HepG2 (cell line): ENCODE data around the gene OR4B1. TPM values are rescaled to one million over a fixed set of nuclear protein-coding genes. Genes with fewer than 3 reads are reported as not detected.

Source experiments
- ATAC-seq: fragments of 200-7000 bp; cut with Tn5 transposase; 3 replicates; pipeline ENCODE4 v1.9.1; 2020; ENCODE audit warnings: mild to moderate bottlenecking, moderate library complexity
- BruUV-seq: library from RNA; stranded (reverse); fragments of 400-500 nt; replicated peaks from 2 replicates; lab custom pipeline; 2021; lab: Mats Ljungman, UMichigan
- CTCF ChIA-PET: fragments of 300-600 bp; formaldehyde crosslinking; extraction: SDS; loops from one replicate; lab custom pipeline; 2021; ENCODE audit warnings: low total read pairs, inconsistent platforms, low intra/inter-chr PET ratio; lab: Yijun Ruan, JAX
- POLR2A ChIA-PET: fragments of 350-600 bp; sonication (Branson Sonifier 250); formaldehyde crosslinking; loops from one replicate; lab custom pipeline; 2020; ENCODE audit warnings: antibody characterized with exemption, inconsistent platforms; lab: Yijun Ruan, JAX
- DNase-seq: peaks from one replicate; pipeline ENCODE4 v3.0.0-alpha.2; 2015; ENCODE audit warnings: low spot score
- FAIRE-seq: peaks from 3 replicates; lab custom pipeline; 2011; peaks lifted over from hg19 to GRCh38; lab: Jason Lieb, UNC
- H2AFZ ChIP-seq: one replicate; pipeline ENCODE4 v1.6.1; 2011; ENCODE audit warnings: low read length, inconsistent platforms
- H3K27ac ChIP-seq: fragments of 300-600 bp; 3 replicates; pipeline ENCODE4 v1.8.0; 2011; ENCODE audit warnings: mixed run types, mild to moderate bottlenecking, mixed read lengths, low read length, inconsistent platforms; ENCODE audit not compliant: insufficient read depth; ENCODE audit errors: extremely low read length
- H3K27me3 ChIP-seq, 2 experiments: fragments of 200-600 bp in 1 of 2; 2 replicates in 1 of 2; 3 replicates in 1 of 2; pipeline versions ENCODE4 v1.6.0 to v1.8.0; 2011; ENCODE audit warnings: low read length in 2 of 2, mild to moderate bottlenecking in 2 of 2, moderate library complexity in 2 of 2, inconsistent platforms in 1 of 2; ENCODE audit not compliant: insufficient read depth in 2 of 2, control insufficient read depth in 1 of 2
- H3K36me3 ChIP-seq, 2 experiments: fragments of 200-600 bp in 1 of 2; replicated peaks in 1 of 2; 2 replicates in 1 of 2; 3 replicates in 1 of 2; pipeline versions ENCODE4 v1.5.1 to v1.8.0; 2011; ENCODE audit warnings: low read length in 2 of 2, inconsistent platforms in 1 of 2; ENCODE audit not compliant: insufficient read depth in 2 of 2, control insufficient read depth in 1 of 2
- H3K4me1 ChIP-seq: 2 replicates; pipeline ENCODE4 v1.5.1; 2012; ENCODE audit warnings: low read length, inconsistent platforms; ENCODE audit not compliant: insufficient read depth
- H3K4me2 ChIP-seq: 2 replicates; pipeline ENCODE4 v1.6.0; 2011; ENCODE audit warnings: low read depth, low read length, inconsistent platforms
- H3K4me3 ChIP-seq, 3 experiments: fragments of 200-600 bp in 1 of 3; sonication (generic), shearing (Covaris generic) in 1 of 3; replicated peaks in 1 of 3; 2 replicates each; pipeline ENCODE4 v1.5.1; 2011 to 2016; ENCODE audit warnings: low read length in 3 of 3, inconsistent platforms in 2 of 3, low read depth in 2 of 3, mild to moderate bottlenecking in 2 of 3, control low read depth in 1 of 3, mixed read lengths in 1 of 3; ENCODE audit not compliant: insufficient read depth in 1 of 3
- H3K79me2 ChIP-seq: one replicate; pipeline ENCODE4 v1.6.1; 2011; ENCODE audit warnings: low read length, inconsistent platforms; ENCODE audit not compliant: insufficient read depth
- H3K9ac ChIP-seq: 2 replicates; pipeline ENCODE4 v1.6.0; 2011; ENCODE audit warnings: mild to moderate bottlenecking, low read depth, low read length, inconsistent platforms; ENCODE audit not compliant: insufficient read depth
- H3K9me3 ChIP-seq: 2 replicates; pipeline ENCODE4 v1.5.1; 2012; ENCODE audit warnings: mild to moderate bottlenecking, low read length
- H4K20me1 ChIP-seq: 2 replicates; pipeline ENCODE4 v1.6.0; 2011; ENCODE audit warnings: inconsistent platforms, mild to moderate bottlenecking, low read length, moderate library complexity; ENCODE audit not compliant: insufficient read depth
- HOXA7 ChIP-seq: sonication (generic); formaldehyde crosslinking; IDR thresholded peaks from 2 replicates; pipeline ENCODE4 v1.8.1; 2022; ENCODE audit warnings: mild to moderate bottlenecking, missing genetic modification reagents, moderate library complexity
- MAFF ChIP-seq: IDR thresholded peaks from 2 replicates; pipeline ENCODE4 v1.6.1; 2011; ENCODE audit warnings: low read depth, low read length, improper control_type of control experiment
- MAFK ChIP-seq, 2 experiments: IDR thresholded peaks in 1 of 2; conservative IDR thresholded peaks in 1 of 2; 2 replicates each; pipeline ENCODE4 v1.6.1; 2011; ENCODE audit warnings: improper control_type of control experiment in 2 of 2, low read length in 2 of 2
- THAP11 ChIP-seq: IDR thresholded peaks from 2 replicates; pipeline ENCODE4 v1.6.1; 2016; ENCODE audit warnings: missing biosample characterization, missing genetic modification reagents
- ZNF7 ChIP-seq: IDR thresholded peaks from 2 replicates; pipeline ENCODE4 v1.6.1; 2016; ENCODE audit warnings: missing biosample characterization, missing genetic modification reagents
- WGBS: methylation state at CpG from one replicate; pipeline ENCODE4 v1.1.6; 2017; ENCODE audit warnings: low lambda C conversion rate; 5-methylcytosine and 5-hydroxymethylcytosine counted together
- in situ Hi-C: cut with HindIII; loops from 2 replicates; pipeline ENCODE4 v1.10.0; 2017; ENCODE audit warnings: low pct_unique_long_range_greater_than_20kb; ENCODE audit not compliant: extremely low pct_ligation_motif_present
- intact Hi-C: fragments of 100-400 bp; cut with micrococcal nuclease; formaldehyde crosslinking; loops from one replicate; pipeline ENCODE4 v1.10.0; 2022; ENCODE audit not compliant: unreplicated experiment
- polyA plus RNA-seq, 8 experiments: library from polyadenylated mRNA; depleted of rRNA in 3 of 8; stranded (reverse) in 7 of 8; unstranded in 1 of 8; fragments of >200 nt; fragmentation: Illumina TruSeq in 4 of 8; extraction: Trizol in 4 of 8; gene quantifications; 2 replicates each; pipeline versions ENCODE4 v1.2.1 to v1.2.3, GENCODE V29; 2011 to 2016; ENCODE audit warnings: low read depth in 4 of 8, missing spikeins in 1 of 8, mixed read lengths in 1 of 8; ENCODE audit not compliant: insufficient read depth in 1 of 8
- total RNA-seq, 5 experiments: library from RNA; depleted of rRNA; stranded (reverse); fragments of >200 nt; fragmentation: Illumina TruSeq; extraction: Trizol; gene quantifications; 2 replicates each; pipeline ENCODE4 v1.2.3, GENCODE V29; 2016; ENCODE audit warnings: low read depth in 1 of 5
- TF ChIP-seq, protein P1 (sequence below): sonication (generic); formaldehyde crosslinking; IDR thresholded peaks from 2 replicates; pipeline ENCODE4 v1.4.0; 2020; ENCODE audit warnings: missing genetic modification reagents
- TF ChIP-seq, protein P2 (sequence below): sonication (generic); formaldehyde crosslinking; IDR thresholded peaks from 2 replicates; pipeline ENCODE4 v1.4.0; 2020; ENCODE audit warnings: mild to moderate bottlenecking, missing genetic modification reagents, borderline replicate concordance

OR4B1 gene
- total and polyA plus RNA-seq, 2 of the 13 experiments (the other 11 are each of a cell fraction or from before 2014, with no cell fraction given), result not detected

DNA sequence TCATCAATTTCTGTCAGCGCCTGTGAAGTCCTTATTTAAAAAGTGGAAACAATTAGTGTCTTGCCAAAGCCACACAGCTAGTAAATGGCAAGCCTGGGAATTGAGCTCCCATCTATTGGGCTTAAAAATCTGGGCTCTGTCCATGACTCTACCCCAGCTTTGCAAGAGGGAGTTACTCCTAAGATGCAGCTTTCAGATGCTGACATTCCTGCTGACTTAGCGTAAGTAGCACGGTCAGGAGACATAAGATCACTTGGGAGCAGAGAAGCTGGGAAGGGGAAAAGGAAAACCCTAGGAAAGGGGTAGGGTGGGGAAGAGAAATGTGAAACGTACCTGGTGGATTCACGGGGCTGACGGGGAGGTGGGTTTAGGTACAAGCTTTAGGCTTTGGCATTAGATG, 36.0 kb upstream of the OR4B1 start:
- Histone ChIP-seq H3K4me2 (no peak overlapping the region), H3K9me3 (no peaks in the 10 kb centered on the region), H3K27ac (no peak overlapping the region), H3K36me3 (no peaks in the 10 kb centered on the region), H2AFZ (no peak overlapping the region), H4K20me1 (no peaks in the 10 kb centered on the region), H3K9ac (no peak overlapping the region), H3K79me2 (no peaks in the 10 kb centered on the region), H3K4me3 (no peak overlapping the region), H3K27me3 (no peaks in the 10 kb centered on the region), H3K4me1 (no peaks in the 10 kb centered on the region)
- TF ChIP-seq MAFF (peak; percentile 41; the same call in 1 of the 2 replicates), THAP11 (no peak), MAFK (conservative IDR thresholded peaks at IDR 0.05 in 1 of 2, IDR thresholded peaks at IDR 0.05 in 1 of 2; ENCODE audit: low read length in 2 of 2) (peak; percentile 22 to 41; a peak in 1 of 4 replicates), ZNF7 (no peak), HOXA7 (CRISPR knock-in tag) (no peak)
- TF ChIP-seq, protein P1, sequence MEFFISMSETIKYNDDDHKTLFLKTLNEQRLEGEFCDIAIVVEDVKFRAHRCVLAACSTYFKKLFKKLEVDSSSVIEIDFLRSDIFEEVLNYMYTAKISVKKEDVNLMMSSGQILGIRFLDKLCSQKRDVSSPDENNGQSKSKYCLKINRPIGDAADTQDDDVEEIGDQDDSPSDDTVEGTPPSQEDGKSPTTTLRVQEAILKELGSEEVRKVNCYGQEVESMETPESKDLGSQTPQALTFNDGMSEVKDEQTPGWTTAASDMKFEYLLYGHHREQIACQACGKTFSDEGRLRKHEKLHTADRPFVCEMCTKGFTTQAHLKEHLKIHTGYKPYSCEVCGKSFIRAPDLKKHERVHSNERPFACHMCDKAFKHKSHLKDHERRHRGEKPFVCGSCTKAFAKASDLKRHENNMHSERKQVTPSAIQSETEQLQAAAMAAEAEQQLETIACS (CRISPR knock-in tag), result no peak
- TF ChIP-seq, protein P2, sequence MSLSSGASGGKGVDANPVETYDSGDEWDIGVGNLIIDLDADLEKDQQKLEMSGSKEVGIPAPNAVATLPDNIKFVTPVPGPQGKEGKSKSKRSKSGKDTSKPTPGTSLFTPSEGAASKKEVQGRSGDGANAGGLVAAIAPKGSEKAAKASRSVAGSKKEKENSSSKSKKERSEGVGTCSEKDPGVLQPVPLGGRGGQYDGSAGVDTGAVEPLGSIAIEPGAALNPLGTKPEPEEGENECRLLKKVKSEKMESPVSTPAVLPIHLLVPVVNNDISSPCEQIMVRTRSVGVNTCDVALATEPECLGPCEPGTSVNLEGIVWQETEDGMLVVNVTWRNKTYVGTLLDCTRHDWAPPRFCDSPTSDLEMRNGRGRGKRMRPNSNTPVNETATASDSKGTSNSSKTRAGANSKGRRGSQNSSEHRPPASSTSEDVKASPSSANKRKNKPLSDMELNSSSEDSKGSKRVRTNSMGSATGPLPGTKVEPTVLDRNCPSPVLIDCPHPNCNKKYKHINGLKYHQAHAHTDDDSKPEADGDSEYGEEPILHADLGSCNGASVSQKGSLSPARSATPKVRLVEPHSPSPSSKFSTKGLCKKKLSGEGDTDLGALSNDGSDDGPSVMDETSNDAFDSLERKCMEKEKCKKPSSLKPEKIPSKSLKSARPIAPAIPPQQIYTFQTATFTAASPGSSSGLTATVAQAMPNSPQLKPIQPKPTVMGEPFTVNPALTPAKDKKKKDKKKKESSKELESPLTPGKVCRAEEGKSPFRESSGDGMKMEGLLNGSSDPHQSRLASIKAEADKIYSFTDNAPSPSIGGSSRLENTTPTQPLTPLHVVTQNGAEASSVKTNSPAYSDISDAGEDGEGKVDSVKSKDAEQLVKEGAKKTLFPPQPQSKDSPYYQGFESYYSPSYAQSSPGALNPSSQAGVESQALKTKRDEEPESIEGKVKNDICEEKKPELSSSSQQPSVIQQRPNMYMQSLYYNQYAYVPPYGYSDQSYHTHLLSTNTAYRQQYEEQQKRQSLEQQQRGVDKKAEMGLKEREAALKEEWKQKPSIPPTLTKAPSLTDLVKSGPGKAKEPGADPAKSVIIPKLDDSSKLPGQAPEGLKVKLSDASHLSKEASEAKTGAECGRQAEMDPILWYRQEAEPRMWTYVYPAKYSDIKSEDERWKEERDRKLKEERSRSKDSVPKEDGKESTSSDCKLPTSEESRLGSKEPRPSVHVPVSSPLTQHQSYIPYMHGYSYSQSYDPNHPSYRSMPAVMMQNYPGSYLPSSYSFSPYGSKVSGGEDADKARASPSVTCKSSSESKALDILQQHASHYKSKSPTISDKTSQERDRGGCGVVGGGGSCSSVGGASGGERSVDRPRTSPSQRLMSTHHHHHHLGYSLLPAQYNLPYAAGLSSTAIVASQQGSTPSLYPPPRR (CRISPR knock-in tag), result no peak
- no peak for FAIRE-seq
- intact Hi-C loops (no loop called here), in situ Hi-C loops (no loop called here)
- POLR2A ChIA-PET, result no interaction called here
- no TSS peak for BruUV-seq
- WGBS, result 31% methylated on average over 6 of the region's 6 CpGs
- CTCF ChIA-PET, result no interaction called here
- DNase-seq, result no peak
- ATAC-seq, result no peak
